CD4-positive, alpha-beta T cell treated with Interleukin-17A for 1 hour (primary cell): ENCODE data around the gene RPL27A.

Experiments used
- DNase-seq: peaks from one replicate; pipeline ENCODE4 v3.0.0-alpha.2; 2020

The RPL27A gene

GRCh38 chr11:8701891-8702597 is 19.5 kb downstream of the RPL27A start:
- no peak for DNase-seq

- no peak for DNase-seq
Measured at GRCh38 chr11:8702598-8702915, 20.0 kb downstream of the RPL27A start.

GRCh38 chr11:8704136-8704535 is 21.5 kb downstream of the RPL27A start:
- DNase-seq, result no peak

GRCh38 chr11:8705146-8705545 is 22.6 kb downstream of the RPL27A start:
- DNase-seq, result no peak

- DNase-seq, result no peak
Measured at GRCh38 chr11:8706673-8707432, 24.3 kb downstream of the RPL27A start.

- no peak for DNase-seq
Measured at GRCh38 chr11:8707541-8708191, 25.1 kb downstream of the RPL27A start.

GRCh38 chr11:8709002-8709672 is 26.5 kb downstream of the RPL27A start:
- DNase-seq, result no peak

- DNase-seq, result no peak
Measured at GRCh38 chr11:8709777-8710176, 27.2 kb downstream of the RPL27A start.

- DNase-seq, result no peak
Measured at GRCh38 chr11:8711895-8712442, 29.4 kb downstream of the RPL27A start.

- DNase-seq, result no peak
Measured at GRCh38 chr11:8712506-8712905, 29.9 kb downstream of the RPL27A start.

- no peak for DNase-seq
Measured at GRCh38 chr11:8713760-8714454, 31.3 kb downstream of the RPL27A start.

GRCh38 chr11:8714622-8715225 is 32.1 kb downstream of the RPL27A start:
- no peak for DNase-seq

- DNase-seq, result no peak
Measured at GRCh38 chr11:8715501-8715900, 32.9 kb downstream of the RPL27A start.

GRCh38 chr11:8717544-8717875 is 34.9 kb downstream of the RPL27A start:
- no peak for DNase-seq

GRCh38 chr11:8717876-8718753 is 35.5 kb downstream of the RPL27A start:
- no peak for DNase-seq

GRCh38 chr11:8719211-8719649 is 36.6 kb downstream of the RPL27A start:
- DNase-seq, result no peak

- DNase-seq, result no peak
Measured at GRCh38 chr11:8719721-8720120, 37.1 kb downstream of the RPL27A start.

GRCh38 chr11:8720352-8720751 is 37.8 kb downstream of the RPL27A start:
- DNase-seq, result no peak

GRCh38 chr11:8720868-8721608 is 38.4 kb downstream of the RPL27A start:
- DNase-seq, result no peak
